ENCODE data around the gene REEP3. TPM values are rescaled to one million over a fixed set of nuclear protein-coding genes. Genes with fewer than 3 reads are reported as not detected.

The REEP3 gene
- total and polyA plus RNA-seq, 2 of the 4 experiments (the other 2 are of a cell fraction) = 11.7 to 28.9 TPM

- Histone ChIP-seq H3K79me1 (ENCODE audit: low read depth in 1 of 2, low read length in 2 of 2) (peaks cover 16 to 55% of the 10 kb centered on the region in 2 experiments), H3K14ac (replicated peaks; ENCODE audit: low read depth, low read length) (peak overlapping the region; percentile 78), H2AFZ (replicated peaks; ENCODE audit: low read length, poor library complexity) (no peak overlapping the region), H4K8ac (ENCODE audit: low read depth in 2 of 2, low read length in 2 of 2) (peak overlapping the region in 1 of 2 experiments; percentile 31; a peak in 1 of 4 replicates), H3K27ac (ENCODE audit: insufficient read depth, low read length) (peak overlapping the region; percentile 37; the same call in 1 of the 2 replicates), H2BK5ac (ENCODE audit: low read depth, low read length, poor library complexity, severe bottlenecking) (peak overlapping the region; percentile 48), H3K4me2 (ENCODE audit: low read depth, low read length) (peak overlapping the region; percentile 76), H2AK9ac (replicated peaks; ENCODE audit: low read depth, low read length, poor library complexity) (no peak overlapping the region), H3K4me1 (ENCODE audit: control insufficient read depth, insufficient read depth, low read length) (peaks cover 6% of the 10 kb centered on the region), H3K9me3 (ENCODE audit: control insufficient read depth, insufficient read depth, low read length) (no peaks in the 10 kb centered on the region), H3K56ac (ENCODE audit: extremely low read depth, insufficient read depth, low read length) (peak overlapping the region; percentile 70; the same call in 1 of the 2 replicates), H3K36me3 (ENCODE audit: control insufficient read depth, insufficient read depth, low read length) (no peaks in the 10 kb centered on the region), H2AK5ac (ENCODE audit: low read depth, low read length) (peak overlapping the region; percentile 50; the same call in 1 of the 2 replicates), H2BK15ac (ENCODE audit: low read depth, low read length) (peak overlapping the region; percentile 51; the same call in 1 of the 3 replicates), H3K23ac (ENCODE audit: low read depth, low read length) (peak overlapping the region; percentile 6), H2BK20ac (ENCODE audit: low read depth, low read length) (peak overlapping the region; percentile 22; the same call in 1 of the 2 replicates), H3K9me1 (ENCODE audit: insufficient read depth, low read length) (0 out of 2 replicates have a peak, but pooled peaks cover 2% of the 10 kb centered on the region), H4K5ac (ENCODE audit: low read depth, low read length) (0 out of 2 replicates have a peak overlapping the region, but pooled peaks have one; percentile 6), H3K27me3 (ENCODE audit: control insufficient read depth, insufficient read depth, low read length) (no peaks in the 10 kb centered on the region), H3K9ac (ENCODE audit: low read depth, low read length) (peak overlapping the region; percentile 1), H3K18ac (ENCODE audit: low read depth, low read length) (peak overlapping the region; percentile 46; the same call in 1 of the 2 replicates), H4K91ac (ENCODE audit: insufficient read depth, low read depth, low read length) (0 out of 2 replicates have a peak overlapping the region, but pooled peaks have one; percentile 28), H3K4ac (ENCODE audit: low read depth, low read length) (peak overlapping the region; percentile 64; the same call in 1 of the 2 replicates), H4K20me1 (ENCODE audit: insufficient read depth, low read length) (peaks cover 23% of the 10 kb centered on the region), H2BK120ac (ENCODE audit: low read depth, low read length) (peak overlapping the region; percentile 37), H3K4me3 (ENCODE audit: insufficient read depth, low read depth, low read length) (no peak overlapping the region)
- DNase-seq (peak; percentile 33), ATAC-seq (ENCODE audit: low read depth) (peak; percentile 80)
- POLR2A ChIA-PET (ENCODE audit: unreplicated experiment) = interaction anchor here (0.6 kb wide), 1 partner anchor 67 kb away, joined by 9 read pairs; no protein-coding TSS in a partner anchor
- in situ Hi-C loops (cut with MboI; ENCODE audit: low sequenced_read_pairs) (no loop called here), dilution Hi-C loops (cut with HindIII; ENCODE audit: low sequenced_read_pairs, unreplicated experiment) (no loop called here), intact Hi-C loops (cut with micrococcal nuclease) (no loop called here)
- CTCF ChIA-PET = interaction anchor here (1.2 kb wide), 1 partner anchor 241 kb away, joined by 3 read pairs; no protein-coding TSS in a partner anchor
- TF ChIP-seq POLR2A (IDR thresholded peaks at IDR 0.05; ENCODE audit: low read depth, low read length) = no peak
- TF ChIP-seq CHD1 (IDR thresholded peaks at IDR 0.05; ENCODE audit: low read depth, low read length) = no peak
- no peak for TF ChIP-seq RAD21 (IDR thresholded peaks at IDR 0.05; ENCODE audit: low read length)
- no peak for TF ChIP-seq MXI1 (IDR thresholded peaks at IDR 0.05; ENCODE audit: borderline replicate concordance, low read depth, low read length)
- TF ChIP-seq RCOR1 (IDR thresholded peaks at IDR 0.05; ENCODE audit: insufficient replicate concordance, low read length) = no peak
- TF ChIP-seq BHLHE40 (IDR thresholded peaks at IDR 0.05; ENCODE audit: low read depth, low read length) = no peak
- no TSS peak for BruUV-seq (replicated peaks)
- 80% methylated on average over 2 of the region's 5 CpGs; no CpG with 5 or more reads in 1 of the 2 experiments for WGBS, 2 experiments (ENCODE audit: extremely low coverage in 2 of 2, insufficient read length in 1 of 2)
Observed at GRCh38 chr10:63515002-63515763, 6.0 kb upstream of the REEP3 start.

Data from IMR-90 (cell line).